MM.1S (cell line): ENCODE measurements around the gene CDC123.

Source experiments
- EZH2 ChIP-seq: fragments of 300-600 bp; sonication (generic); optimal IDR thresholded peaks from 2 replicates; pipeline ENCODE3; 2017; ENCODE audit warnings: low read depth, mild to moderate bottlenecking, antibody characterized with exemption, low read length, mixed read lengths
- TF ChIP-seq, protein P1 (sequence below): fragments of 300-600 bp; sonication (generic); IDR thresholded peaks from 2 replicates; pipeline ENCODE4 v1.5.1; 2016; ENCODE audit warnings: antibody characterized with exemption, low read length, mixed read lengths

- TF ChIP-seq, protein P1, sequence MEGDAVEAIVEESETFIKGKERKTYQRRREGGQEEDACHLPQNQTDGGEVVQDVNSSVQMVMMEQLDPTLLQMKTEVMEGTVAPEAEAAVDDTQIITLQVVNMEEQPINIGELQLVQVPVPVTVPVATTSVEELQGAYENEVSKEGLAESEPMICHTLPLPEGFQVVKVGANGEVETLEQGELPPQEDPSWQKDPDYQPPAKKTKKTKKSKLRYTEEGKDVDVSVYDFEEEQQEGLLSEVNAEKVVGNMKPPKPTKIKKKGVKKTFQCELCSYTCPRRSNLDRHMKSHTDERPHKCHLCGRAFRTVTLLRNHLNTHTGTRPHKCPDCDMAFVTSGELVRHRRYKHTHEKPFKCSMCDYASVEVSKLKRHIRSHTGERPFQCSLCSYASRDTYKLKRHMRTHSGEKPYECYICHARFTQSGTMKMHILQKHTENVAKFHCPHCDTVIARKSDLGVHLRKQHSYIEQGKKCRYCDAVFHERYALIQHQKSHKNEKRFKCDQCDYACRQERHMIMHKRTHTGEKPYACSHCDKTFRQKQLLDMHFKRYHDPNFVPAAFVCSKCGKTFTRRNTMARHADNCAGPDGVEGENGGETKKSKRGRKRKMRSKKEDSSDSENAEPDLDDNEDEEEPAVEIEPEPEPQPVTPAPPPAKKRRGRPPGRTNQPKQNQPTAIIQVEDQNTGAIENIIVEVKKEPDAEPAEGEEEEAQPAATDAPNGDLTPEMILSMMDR: no peak
- no peak for TF ChIP-seq EZH2
These were observed 45.8 kb upstream of the CDC123 start for GRCh38 chr10:12150163-12150562.
